H9 (cell line): ENCODE measurements around the gene GNPTAB. TPM values are rescaled to one million over a fixed set of nuclear protein-coding genes. Genes with fewer than 3 reads are reported as not detected.

Experiments
- DNase-seq: peaks from one replicate; pipeline ENCODE4 v3.0.0-alpha.2; 2017
- H2AFZ ChIP-seq: one replicate; pipeline ENCODE4 v1.6.1; 2013; ENCODE audit warnings: mild to moderate bottlenecking, low read length, control low read depth, moderate library complexity
- H2AK5ac ChIP-seq: 2 replicates; pipeline ENCODE4 v1.6.1; 2013; ENCODE audit warnings: low read length, control low read depth, mixed read lengths; ENCODE audit not compliant: insufficient read length
- H2BK120ac ChIP-seq: one replicate; pipeline ENCODE4 v1.6.1; 2013; ENCODE audit warnings: low read depth, mild to moderate bottlenecking, low read length, control low read depth, inconsistent platforms; ENCODE audit not compliant: poor library complexity, severe bottlenecking
- H2BK12ac ChIP-seq: 2 replicates; pipeline ENCODE4 v1.6.1; 2013; ENCODE audit warnings: low read length, control low read depth, mixed read lengths, low read depth; ENCODE audit not compliant: insufficient read length
- H2BK15ac ChIP-seq: 2 replicates; pipeline ENCODE4 v1.6.1; 2013; ENCODE audit warnings: low read depth, low read length, control low read depth
- H2BK20ac ChIP-seq: one replicate; pipeline ENCODE4 v1.6.1; 2013; ENCODE audit warnings: low read depth, mild to moderate bottlenecking, low read length, control low read depth, inconsistent platforms; ENCODE audit not compliant: poor library complexity, severe bottlenecking
- H2BK5ac ChIP-seq: 2 replicates; pipeline ENCODE4 v1.6.1; 2013; ENCODE audit warnings: low read length, control low read depth, mixed read lengths; ENCODE audit not compliant: insufficient read length
- H3K14ac ChIP-seq: 2 replicates; pipeline ENCODE4 v1.6.1; 2013; ENCODE audit warnings: low read length, control low read depth; ENCODE audit not compliant: insufficient read depth
- H3K18ac ChIP-seq: 2 replicates; pipeline ENCODE4 v1.6.1; 2013; ENCODE audit warnings: low read depth, mild to moderate bottlenecking, mixed read lengths, low read length, control low read depth; ENCODE audit not compliant: insufficient read length
- H3K23ac ChIP-seq: 2 replicates; pipeline ENCODE4 v1.6.1; 2013; ENCODE audit warnings: low read length, control low read depth, mixed read lengths, low read depth; ENCODE audit not compliant: insufficient read length
- H3K23me2 ChIP-seq: 2 replicates; pipeline ENCODE4 v1.6.1; 2013; ENCODE audit warnings: low read depth, mild to moderate bottlenecking, mixed read lengths, low read length, control low read depth; ENCODE audit not compliant: insufficient read length, poor library complexity, severe bottlenecking
- H3K27ac ChIP-seq: 2 replicates; pipeline ENCODE4 v1.5.1; 2013; ENCODE audit warnings: low read length, control low read depth, mixed read lengths, low read depth; ENCODE audit not compliant: insufficient read length
- H3K27me3 ChIP-seq: 2 replicates; pipeline ENCODE4 v1.6.1; 2013; ENCODE audit warnings: low read length, control low read depth, inconsistent platforms; ENCODE audit not compliant: insufficient read depth
- H3K4ac ChIP-seq: 2 replicates; pipeline ENCODE4 v1.6.1; 2013; ENCODE audit warnings: low read depth, mild to moderate bottlenecking, control low read depth, inconsistent platforms, low read length, moderate library complexity
- H3K4me1 ChIP-seq: 2 replicates; pipeline ENCODE4 v1.6.1; 2013; ENCODE audit warnings: low read length, control low read depth, inconsistent platforms; ENCODE audit not compliant: insufficient read depth
- H3K4me2 ChIP-seq: 2 replicates; pipeline ENCODE4 v1.6.1; 2013; ENCODE audit warnings: low read length, control low read depth, mixed read lengths; ENCODE audit not compliant: insufficient read length, insufficient read depth
- H3K56ac ChIP-seq: 2 replicates; pipeline ENCODE4 v1.6.1; 2013; ENCODE audit warnings: low read depth, mild to moderate bottlenecking, mixed read lengths, low read length, control low read depth; ENCODE audit not compliant: insufficient read length
- H3K79me1 ChIP-seq: 2 replicates; pipeline ENCODE4 v1.6.1; 2013; ENCODE audit warnings: low read depth, mild to moderate bottlenecking, moderate library complexity, low read length, control low read depth, inconsistent platforms; ENCODE audit not compliant: insufficient read depth, poor library complexity, severe bottlenecking
- H3K79me2 ChIP-seq: 2 replicates; pipeline ENCODE4 v1.6.1; 2013; ENCODE audit warnings: low read length, control low read depth, inconsistent platforms; ENCODE audit not compliant: insufficient read depth
- H3K9ac ChIP-seq: 2 replicates; pipeline ENCODE4 v1.6.1; 2013; ENCODE audit warnings: low read length, control low read depth, mixed read lengths; ENCODE audit not compliant: insufficient read length; ENCODE audit errors: extremely low read depth
- H3K9me3 ChIP-seq: one replicate; pipeline ENCODE4 v1.6.1; 2013; ENCODE audit warnings: low read depth, low read length, inconsistent platforms; ENCODE audit not compliant: control insufficient read depth
- H3T11ph ChIP-seq: one replicate; pipeline ENCODE4 v1.6.1; 2013; ENCODE audit warnings: mild to moderate bottlenecking, low read length, control low read depth, inconsistent platforms
- H4K20me1 ChIP-seq: one replicate; pipeline ENCODE4 v1.6.1; 2013; ENCODE audit not compliant: control insufficient read depth, insufficient read length, insufficient read depth
- H4K5ac ChIP-seq: 2 replicates; pipeline ENCODE4 v1.6.1; 2013; ENCODE audit warnings: low read depth, mild to moderate bottlenecking, mixed read lengths, low read length, control low read depth; ENCODE audit not compliant: insufficient read length
- H4K8ac ChIP-seq: replicated peaks from 2 replicates; pipeline ENCODE4 v1.6.1; 2013; ENCODE audit warnings: low read length, control low read depth, mixed read lengths, low read depth; ENCODE audit not compliant: insufficient read length
- H4K91ac ChIP-seq: 2 replicates; pipeline ENCODE4 v1.6.1; 2013; ENCODE audit warnings: low read depth, mild to moderate bottlenecking, moderate library complexity, mixed read lengths, low read length, control low read depth; ENCODE audit not compliant: insufficient read length
- H3K27ac Mint-ChIP-seq, 3 experiments: 2 replicates in 2 of 3; 3 replicates in 1 of 3; pipeline ENCODE4 v1.8.0; 2020 to 2021; ENCODE audit warnings: mixed read lengths in 3 of 3, mild to moderate bottlenecking in 1 of 3, moderate library complexity in 1 of 3
- H3K27me3 Mint-ChIP-seq: 2 replicates; pipeline ENCODE4 v1.8.0; 2021; ENCODE audit warnings: low read depth, mild to moderate bottlenecking, moderate library complexity, mixed read lengths
- H3K36me3 Mint-ChIP-seq, 3 experiments: 2 replicates in 2 of 3; 3 replicates in 1 of 3; pipeline ENCODE4 v1.8.0; 2020 to 2021; ENCODE audit warnings: low read depth in 3 of 3, mixed read lengths in 3 of 3; ENCODE audit not compliant: insufficient read depth in 1 of 3
- H3K4me1 Mint-ChIP-seq, 2 experiments: 2 replicates each; pipeline ENCODE4 v1.8.0; 2020; ENCODE audit warnings: mixed read lengths in 2 of 2
- H3K4me3 Mint-ChIP-seq, 2 experiments: 2 replicates in 1 of 2; 3 replicates in 1 of 2; pipeline ENCODE4 v1.8.0; 2020 to 2021; ENCODE audit warnings: mild to moderate bottlenecking in 2 of 2, mixed read lengths in 2 of 2, moderate library complexity in 1 of 2
- H3K9me3 Mint-ChIP-seq, 2 experiments: 2 replicates in 1 of 2; 3 replicates in 1 of 2; pipeline ENCODE4 v1.8.0; 2020; ENCODE audit warnings: mild to moderate bottlenecking in 2 of 2, mixed read lengths in 2 of 2, moderate library complexity in 1 of 2
- CTCF ChIP-seq: fragments of 200-600 bp; sonication (generic); conservative IDR thresholded peaks from 3 replicates; pipeline ENCODE4 v1.8.0; 2021; ENCODE audit warnings: antibody characterized with exemption, mild to moderate bottlenecking
- WGBS: extraction: QIAGEN DNeasy Blood & Tissue Kit; methylation state at CpG from one replicate; pipeline ENCODE4 v1.1.7; 2013; ENCODE audit warnings: missing lambda C conversion rate, low lambda C conversion rate, mixed read lengths; ENCODE audit not compliant: insufficient read length; ENCODE audit errors: extremely low coverage; 5-methylcytosine and 5-hydroxymethylcytosine counted together
- total RNA-seq: library from RNA; stranded (reverse); gene quantifications from 2 replicates; pipeline ENCODE4 v1.2.1, GENCODE V29; 2021

Gene GNPTAB
- total RNA-seq, 1 experiment from 2014 or later: 44.3 TPM

GRCh38 chr12:101740566-101740965 lies 90.2 kb downstream of the GNPTAB start:
- Histone ChIP-seq H3K27ac (no peak overlapping the region), H2BK12ac (no peak overlapping the region), H3K27me3 (no peaks in the 10 kb centered on the region), H2BK5ac (no peak overlapping the region), H3K79me1 (no peaks in the 10 kb centered on the region), H3K4me1 (no peaks in the 10 kb centered on the region), H4K8ac (no peak overlapping the region), H3K79me2 (no peaks in the 10 kb centered on the region), H4K20me1 (no peaks in the 10 kb centered on the region), H4K5ac (no peak overlapping the region), H2AK5ac (no peak overlapping the region), H3T11ph (no peak overlapping the region), H3K4ac (no peak overlapping the region), H3K23me2 (no peaks in the 10 kb centered on the region), H2AFZ (no peak overlapping the region), H2BK120ac (no peak overlapping the region), H3K14ac (no peak overlapping the region), H3K4me2 (no peak overlapping the region), H2BK15ac (no peak overlapping the region), H2BK20ac (no peak overlapping the region), H3K9me3 (no peaks in the 10 kb centered on the region), H3K23ac (no peak overlapping the region), H3K9ac (no peak overlapping the region), H3K56ac (no peak overlapping the region), H3K18ac (no peak overlapping the region), H4K91ac (no peak overlapping the region)
- no peaks in the 10 kb centered on the region for H3K9me3 Mint-ChIP-seq
- no peaks in the 10 kb centered on the region for H3K27me3 Mint-ChIP-seq
- no peaks in the 10 kb centered on the region for H3K4me1 Mint-ChIP-seq
- DNase-seq: no peak
- no peak overlapping the region for H3K27ac Mint-ChIP-seq
- no peak for TF ChIP-seq CTCF
- no CpG with 5 or more reads among the region's 5 CpGs for WGBS
- peaks cover 0 to 21% (median 17%) of the 10 kb centered on the region in 3 experiments; a peak in 5 of 7 replicates for H3K36me3 Mint-ChIP-seq
- H3K4me3 Mint-ChIP-seq: no peak overlapping the region
